ENCODE measurements around the gene TRPV6. TPM values are rescaled to one million over a fixed set of nuclear protein-coding genes. Genes with fewer than 3 reads are reported as not detected.

TRPV6 gene
- polyA plus RNA-seq, 1 donor (not counting 4 experiments of a cell fraction or from before 2014, with no cell fraction given): 1.5 TPM

- Histone ChIP-seq H3K27ac (ENCODE audit: control insufficient read depth, insufficient read depth, low read length) (no peak overlapping the region), H3K27me3 (ENCODE audit: control insufficient read depth, extremely low read depth, insufficient read depth, low read length) (no peaks in the 10 kb centered on the region), H2AFZ (ENCODE audit: control insufficient read depth, low read length) (no peak overlapping the region), H3K9me1 (ENCODE audit: control insufficient read depth, extremely low read depth, insufficient read depth, low read length) (no peaks in the 10 kb centered on the region), H3K4me3 (ENCODE audit: control insufficient read depth in 2 of 3, extremely low read depth in 1 of 3, insufficient read depth in 2 of 3, low read depth in 1 of 3, low read length in 3 of 3) (no peak overlapping the region), H3K4me1 (ENCODE audit: control insufficient read depth, extremely low read depth, insufficient read depth, low read length) (no peaks in the 10 kb centered on the region), H3K36me3 (ENCODE audit: control insufficient read depth in 2 of 2, extremely low read depth in 1 of 2, insufficient read depth in 2 of 2, low read length in 2 of 2) (no peaks in the 10 kb centered on the region), H3K9ac (ENCODE audit: control insufficient read depth, extremely low read depth, insufficient read depth, low read length) (no peak overlapping the region), H3K9me3 (ENCODE audit: control insufficient read depth, low read depth, low read length) (no peaks in the 10 kb centered on the region), H3K4me2 (ENCODE audit: control insufficient read depth, extremely low read depth, insufficient read depth, low read depth, low read length) (no peak overlapping the region), H3K79me2 (ENCODE audit: control insufficient read depth, insufficient read depth, low read length) (no peaks in the 10 kb centered on the region), H4K20me1 (ENCODE audit: control insufficient read depth, extremely low read depth, insufficient read depth, low read length) (no peaks in the 10 kb centered on the region)
- no peak for TF ChIP-seq EZH2 (IDR thresholded peaks at IDR 0.05; ENCODE audit: low read length)
- TF ChIP-seq, protein P1, sequence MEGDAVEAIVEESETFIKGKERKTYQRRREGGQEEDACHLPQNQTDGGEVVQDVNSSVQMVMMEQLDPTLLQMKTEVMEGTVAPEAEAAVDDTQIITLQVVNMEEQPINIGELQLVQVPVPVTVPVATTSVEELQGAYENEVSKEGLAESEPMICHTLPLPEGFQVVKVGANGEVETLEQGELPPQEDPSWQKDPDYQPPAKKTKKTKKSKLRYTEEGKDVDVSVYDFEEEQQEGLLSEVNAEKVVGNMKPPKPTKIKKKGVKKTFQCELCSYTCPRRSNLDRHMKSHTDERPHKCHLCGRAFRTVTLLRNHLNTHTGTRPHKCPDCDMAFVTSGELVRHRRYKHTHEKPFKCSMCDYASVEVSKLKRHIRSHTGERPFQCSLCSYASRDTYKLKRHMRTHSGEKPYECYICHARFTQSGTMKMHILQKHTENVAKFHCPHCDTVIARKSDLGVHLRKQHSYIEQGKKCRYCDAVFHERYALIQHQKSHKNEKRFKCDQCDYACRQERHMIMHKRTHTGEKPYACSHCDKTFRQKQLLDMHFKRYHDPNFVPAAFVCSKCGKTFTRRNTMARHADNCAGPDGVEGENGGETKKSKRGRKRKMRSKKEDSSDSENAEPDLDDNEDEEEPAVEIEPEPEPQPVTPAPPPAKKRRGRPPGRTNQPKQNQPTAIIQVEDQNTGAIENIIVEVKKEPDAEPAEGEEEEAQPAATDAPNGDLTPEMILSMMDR (optimal IDR thresholded peaks at IDR 0.05 in 1 of 3, IDR thresholded peaks at IDR 0.05 in 1 of 3, conservative IDR thresholded peaks at IDR 0.05 in 1 of 3; ENCODE audit: extremely low read depth in 1 of 3, insufficient read depth in 2 of 3, low read length in 3 of 3): no peak
- FAIRE-seq: no peak
- dilution Hi-C loops (cut with MboI; ENCODE audit: extremely low pct_ligation_motif_present, low sequenced_read_pairs): no loop called here
- no peak for DNase-seq (ENCODE audit: low read depth, low spot score)
These were observed 42.4 kb upstream of the TRPV6 start for GRCh38 chr7:142927949-142928348.

- H3K27ac ChIP-seq (ENCODE audit: control insufficient read depth, insufficient read depth, low read length): no peak overlapping the region
- no peaks in the 10 kb centered on the region for H3K36me3 ChIP-seq (ENCODE audit: control insufficient read depth in 2 of 2, extremely low read depth in 1 of 2, insufficient read depth in 2 of 2, low read length in 2 of 2)
- H3K79me2 ChIP-seq (ENCODE audit: control insufficient read depth, insufficient read depth, low read length): no peaks in the 10 kb centered on the region
- H3K4me3 ChIP-seq (ENCODE audit: control insufficient read depth in 2 of 3, extremely low read depth in 1 of 3, insufficient read depth in 2 of 3, low read depth in 1 of 3, low read length in 3 of 3): no peak overlapping the region
- no peak overlapping the region for H2AFZ ChIP-seq (ENCODE audit: control insufficient read depth, low read length)
- no peak overlapping the region for H3K9ac ChIP-seq (ENCODE audit: control insufficient read depth, extremely low read depth, insufficient read depth, low read length)
- no peaks in the 10 kb centered on the region for H4K20me1 ChIP-seq (ENCODE audit: control insufficient read depth, extremely low read depth, insufficient read depth, low read length)
- H3K4me2 ChIP-seq (ENCODE audit: control insufficient read depth, extremely low read depth, insufficient read depth, low read depth, low read length): no peak overlapping the region
- FAIRE-seq (no peak), DNase-seq (ENCODE audit: low read depth, low spot score) (no peak)
- H3K4me1 ChIP-seq (ENCODE audit: control insufficient read depth, extremely low read depth, insufficient read depth, low read length): no peaks in the 10 kb centered on the region
- dilution Hi-C loops (cut with MboI; ENCODE audit: extremely low pct_ligation_motif_present, low sequenced_read_pairs): no loop called here
- H3K27me3 ChIP-seq (ENCODE audit: control insufficient read depth, extremely low read depth, insufficient read depth, low read length): no peaks in the 10 kb centered on the region
- H3K9me1 ChIP-seq (ENCODE audit: control insufficient read depth, extremely low read depth, insufficient read depth, low read length): no peaks in the 10 kb centered on the region
- TF ChIP-seq, protein P1 (optimal IDR thresholded peaks at IDR 0.05 in 1 of 3, IDR thresholded peaks at IDR 0.05 in 1 of 3, conservative IDR thresholded peaks at IDR 0.05 in 1 of 3; ENCODE audit: extremely low read depth in 1 of 3, insufficient read depth in 2 of 3, low read length in 3 of 3): no peak
- no peak for TF ChIP-seq EZH2 (IDR thresholded peaks at IDR 0.05; ENCODE audit: low read length)
- no peaks in the 10 kb centered on the region for H3K9me3 ChIP-seq (ENCODE audit: control insufficient read depth, low read depth, low read length)
These were observed 41.7 kb upstream of the TRPV6 start for GRCh38 chr7:142927085-142927745.
